Activated CD4-positive, alpha-beta T cell treated with anti-CD3 and anti-CD28 coated beads for 48 hours (primary cell): Measurements from ENCODE around the gene IFNA21.
"Not testable (repeated sequence)": the region's sequence is repeated elsewhere in the genome, so short reads cannot be mapped to it uniquely, and the experiment has no call there.

Experiments used
- DNase-seq: peaks from one replicate; pipeline ENCODE4 v3.0.0-alpha.2; 2020

The IFNA21 gene

GRCh38 chr9:21137020-21137419, 29.4 kb downstream of the IFNA21 start:
- DNase-seq, result no peak

GRCh38 chr9:21135736-21136135, 30.7 kb downstream of the IFNA21 start:
- no peak for DNase-seq

GRCh38 chr9:21128186-21128585, 38.3 kb downstream of the IFNA21 start:
- DNase-seq, result not testable (repeated sequence)

GRCh38 chr9:21121595-21122251, 44.7 kb downstream of the IFNA21 start:
- DNase-seq, result no peak

DNA sequence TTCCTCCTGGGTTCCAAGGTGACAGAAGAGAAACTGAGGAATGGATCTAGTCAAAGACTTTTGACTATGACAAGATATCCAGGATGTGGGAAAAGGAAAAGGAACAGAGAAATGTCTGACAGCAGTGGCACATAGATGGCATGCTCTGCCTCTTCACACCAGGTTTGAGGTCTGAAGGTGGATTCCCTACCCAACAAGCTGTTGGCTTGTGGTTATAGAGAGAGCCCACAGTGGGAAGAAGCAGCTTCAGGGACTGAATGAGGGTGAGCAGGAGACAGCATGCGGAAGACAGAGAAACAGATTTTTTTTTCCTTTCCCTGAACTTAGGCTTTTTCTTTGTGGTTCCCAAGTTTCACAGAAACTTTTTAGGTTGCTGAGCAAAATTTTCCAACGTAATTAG, 45.4 kb downstream of the IFNA21 start:
- no peak for DNase-seq

DNA sequence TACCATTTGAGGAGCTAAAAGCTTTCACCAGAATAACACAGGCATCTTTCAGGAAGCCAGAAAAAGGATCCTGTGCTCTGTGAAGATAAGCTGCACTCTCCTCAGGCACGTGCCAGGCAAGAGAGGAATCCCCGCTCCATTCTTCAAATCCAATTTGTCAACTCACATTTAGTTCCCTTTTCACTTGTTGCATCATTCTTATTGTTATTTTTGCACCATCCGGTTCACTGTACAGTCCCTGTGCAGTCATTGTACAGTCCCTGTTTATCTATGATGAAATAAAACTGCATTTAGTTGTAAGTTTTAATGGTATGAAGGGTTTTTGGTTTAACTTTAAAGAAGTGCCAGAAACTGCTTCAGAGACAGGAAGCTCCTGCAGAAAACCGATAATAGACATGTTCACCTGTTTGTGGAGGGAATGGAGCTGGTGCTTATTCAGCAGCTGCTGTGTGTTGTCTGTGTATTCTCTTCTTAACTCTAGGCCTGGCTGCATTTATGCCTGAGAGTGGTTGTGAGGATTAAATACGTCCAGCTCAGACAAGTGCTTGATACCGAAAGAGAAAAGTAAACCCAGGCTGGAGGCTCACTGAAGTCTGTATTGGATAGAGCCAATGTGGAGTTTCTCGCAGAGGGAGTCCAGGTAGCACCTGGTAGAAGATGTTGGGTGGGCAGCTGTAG, 47.2 kb downstream of the IFNA21 start:
- no peak for DNase-seq
